Bronchial epithelial cell (primary cell): Measurements from ENCODE around the gene ACTN1. TPM values are rescaled to one million over a fixed set of nuclear protein-coding genes. Genes with fewer than 3 reads are reported as not detected.

ENCODE experiments used
- DNase-seq: peaks from one replicate; pipeline ENCODE4 v3.0.0-alpha.2; 2010; ENCODE audit warnings: low read depth
- FAIRE-seq: peaks from 2 replicates; lab custom pipeline; 2011; peaks lifted over from hg19 to GRCh38; lab: Jason Lieb, UNC
- H3K27me3 ChIP-seq: 2 replicates; pipeline ENCODE4 v1.5.1; 2011; ENCODE audit warnings: low read length; ENCODE audit not compliant: control insufficient read depth, insufficient read depth
- H3K36me3 ChIP-seq: 2 replicates; pipeline ENCODE4 v1.5.1; 2011; ENCODE audit warnings: low read length; ENCODE audit not compliant: control insufficient read depth, insufficient read depth
- H3K4me3 ChIP-seq: 2 replicates; pipeline ENCODE4 v1.5.1; 2011; ENCODE audit warnings: mild to moderate bottlenecking, low read depth, low read length, control low read depth
- total RNA-seq: library from RNA; depleted of rRNA; stranded (reverse); fragments of >200 nt; gene quantifications from 2 replicates; pipeline ENCODE4 v1.2.1, GENCODE V29; 2014
- TF ChIP-seq, protein P1 (sequence below): IDR thresholded peaks from 2 replicates; pipeline ENCODE4 v1.5.1; 2011; ENCODE audit warnings: mild to moderate bottlenecking, moderate library complexity, low read length, control low read depth, inconsistent platforms; ENCODE audit not compliant: insufficient read depth, severe bottlenecking

Gene ACTN1
- total RNA-seq, 1 donor from 2014 or later: 165 TPM

DNA sequence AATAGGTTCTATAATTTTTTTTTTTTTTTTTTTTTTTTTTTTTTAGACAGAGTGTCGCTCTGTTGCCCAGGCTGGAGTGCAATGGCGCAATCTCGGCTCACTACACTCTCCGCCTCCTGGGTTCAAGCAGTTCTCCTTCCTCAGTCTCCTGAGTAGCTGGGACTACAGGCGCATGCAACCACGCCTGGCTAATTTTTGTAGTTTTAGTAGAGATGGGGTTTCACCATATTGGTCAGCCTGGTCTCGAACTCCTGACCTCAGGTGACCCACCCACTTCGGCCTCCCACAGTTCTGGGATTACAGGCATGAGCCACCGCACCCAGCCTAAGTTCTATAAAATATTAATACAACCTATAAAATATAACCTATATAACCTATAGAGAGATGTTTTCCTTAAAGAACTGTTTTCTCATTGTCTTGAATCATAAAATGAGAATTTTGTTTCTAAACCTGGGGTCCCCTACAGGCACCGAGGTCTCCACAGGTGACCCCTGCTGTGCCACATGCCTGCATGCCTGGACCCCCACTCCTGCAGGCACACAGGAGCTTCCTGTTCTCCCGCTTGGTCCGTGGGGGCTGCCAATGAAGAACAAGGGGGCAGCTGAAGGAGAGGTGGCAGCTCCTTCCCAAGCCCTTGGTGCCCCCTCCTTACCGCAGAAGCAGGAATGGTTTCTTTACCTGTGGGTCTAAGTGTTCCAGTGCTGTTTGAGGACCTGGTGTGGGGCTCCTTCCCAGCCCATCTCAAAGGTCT, 115.3 kb downstream of the ACTN1 start:
- DNase-seq (no peak), FAIRE-seq (no peak)

DNA sequence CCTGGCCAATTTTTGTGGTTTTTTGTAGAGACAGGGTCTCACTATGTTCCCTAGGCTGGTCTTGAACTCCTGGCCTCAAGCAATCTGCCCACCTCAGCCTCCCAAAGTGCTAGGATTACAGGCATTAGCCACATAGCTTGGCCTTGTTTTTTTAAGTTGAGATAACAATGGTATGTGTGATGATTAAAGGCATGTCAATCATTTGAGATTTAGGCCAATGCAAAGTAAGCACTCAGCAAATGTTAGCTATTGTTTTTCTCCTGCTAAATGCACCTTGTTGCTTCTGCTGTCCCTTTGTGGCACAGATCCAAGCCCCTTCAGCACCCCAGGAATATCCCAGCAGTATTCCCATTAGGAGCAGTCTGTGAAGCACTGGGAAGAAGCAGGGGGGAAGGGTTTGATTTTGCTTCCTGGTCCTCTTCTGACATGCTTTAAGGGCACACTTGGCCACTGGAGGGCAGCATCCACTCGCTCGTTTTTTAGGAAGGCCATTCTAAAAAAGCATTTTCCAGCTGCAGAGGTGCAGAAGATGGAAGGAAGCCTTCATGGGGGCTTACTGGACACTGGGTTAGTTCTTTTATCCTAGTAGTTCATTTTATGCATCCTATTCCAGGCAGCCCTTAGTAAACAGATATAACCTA, 116.0 kb downstream of the ACTN1 start:
- no peaks in the 10 kb centered on the region for H3K27me3 ChIP-seq
- H3K4me3 ChIP-seq: no peak overlapping the region
- DNase-seq (peak; percentile 70), FAIRE-seq (peak; percentile 95)
- no peaks in the 10 kb centered on the region for H3K36me3 ChIP-seq
- TF ChIP-seq, protein P1, sequence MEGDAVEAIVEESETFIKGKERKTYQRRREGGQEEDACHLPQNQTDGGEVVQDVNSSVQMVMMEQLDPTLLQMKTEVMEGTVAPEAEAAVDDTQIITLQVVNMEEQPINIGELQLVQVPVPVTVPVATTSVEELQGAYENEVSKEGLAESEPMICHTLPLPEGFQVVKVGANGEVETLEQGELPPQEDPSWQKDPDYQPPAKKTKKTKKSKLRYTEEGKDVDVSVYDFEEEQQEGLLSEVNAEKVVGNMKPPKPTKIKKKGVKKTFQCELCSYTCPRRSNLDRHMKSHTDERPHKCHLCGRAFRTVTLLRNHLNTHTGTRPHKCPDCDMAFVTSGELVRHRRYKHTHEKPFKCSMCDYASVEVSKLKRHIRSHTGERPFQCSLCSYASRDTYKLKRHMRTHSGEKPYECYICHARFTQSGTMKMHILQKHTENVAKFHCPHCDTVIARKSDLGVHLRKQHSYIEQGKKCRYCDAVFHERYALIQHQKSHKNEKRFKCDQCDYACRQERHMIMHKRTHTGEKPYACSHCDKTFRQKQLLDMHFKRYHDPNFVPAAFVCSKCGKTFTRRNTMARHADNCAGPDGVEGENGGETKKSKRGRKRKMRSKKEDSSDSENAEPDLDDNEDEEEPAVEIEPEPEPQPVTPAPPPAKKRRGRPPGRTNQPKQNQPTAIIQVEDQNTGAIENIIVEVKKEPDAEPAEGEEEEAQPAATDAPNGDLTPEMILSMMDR: peak; percentile 81

More for the DNA sequence above, 115.3 kb downstream of the ACTN1 start:
- TF ChIP-seq, protein P1: no peak
- H3K36me3 ChIP-seq: no peaks in the 10 kb centered on the region
- no peak overlapping the region for H3K4me3 ChIP-seq
- no peaks in the 10 kb centered on the region for H3K27me3 ChIP-seq

DNA sequence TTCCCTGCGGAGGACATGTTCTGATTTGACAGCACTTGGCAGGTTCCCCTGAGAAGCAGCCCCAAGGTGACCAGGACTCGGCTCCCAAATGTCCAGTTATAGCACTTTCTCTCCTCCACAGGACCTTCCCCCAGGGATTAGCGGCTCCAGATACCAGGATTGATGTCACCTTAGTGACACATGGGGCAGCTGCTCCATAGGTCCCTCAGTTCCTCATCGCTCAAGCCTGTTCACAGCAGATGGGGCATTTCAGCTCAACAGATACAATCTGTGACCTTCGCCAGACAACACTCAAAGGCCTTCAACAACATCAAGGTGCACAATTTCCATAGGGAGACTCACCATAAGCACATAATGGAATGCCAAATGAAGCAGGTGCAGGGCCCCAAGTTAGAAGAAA, 118.3 kb downstream of the ACTN1 start:
- TF ChIP-seq, protein P1: no peak
- Histone ChIP-seq H3K4me3 (no peak overlapping the region), H3K27me3 (no peaks in the 10 kb centered on the region), H3K36me3 (no peaks in the 10 kb centered on the region)
- DNase-seq (no peak), FAIRE-seq (no peak)

DNA sequence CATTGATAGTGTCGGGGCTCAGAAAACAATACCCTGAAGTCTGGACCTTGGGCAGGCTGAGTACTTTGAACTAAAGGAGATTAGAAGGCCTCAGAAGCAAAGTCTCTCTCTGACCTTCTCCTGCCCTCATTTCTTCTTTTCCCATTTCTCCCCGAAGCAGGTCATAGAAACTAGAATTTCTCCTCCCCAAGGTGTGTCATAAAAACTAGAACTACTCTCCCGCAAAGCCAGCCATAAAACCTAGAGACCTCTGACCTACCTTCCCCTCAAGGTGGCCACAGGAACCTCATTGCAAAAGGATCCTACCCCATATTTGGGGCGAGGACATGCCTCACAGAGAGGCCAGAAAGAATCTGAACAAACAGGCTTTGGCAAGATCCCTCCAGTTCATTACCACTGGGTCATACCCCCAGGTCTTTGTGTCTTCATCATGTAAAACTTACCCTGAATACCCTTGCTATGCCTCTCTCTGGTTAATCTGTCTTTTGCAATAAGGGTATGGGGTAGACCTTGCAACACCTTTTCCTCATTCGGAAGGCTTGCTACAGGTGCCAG, 121.5 kb downstream of the ACTN1 start:
- H3K4me3 ChIP-seq: no peak overlapping the region
- FAIRE-seq (no peak), DNase-seq (no peak)
- TF ChIP-seq, protein P1: no peak
- no peaks in the 10 kb centered on the region for H3K36me3 ChIP-seq
- no peaks in the 10 kb centered on the region for H3K27me3 ChIP-seq

DNA sequence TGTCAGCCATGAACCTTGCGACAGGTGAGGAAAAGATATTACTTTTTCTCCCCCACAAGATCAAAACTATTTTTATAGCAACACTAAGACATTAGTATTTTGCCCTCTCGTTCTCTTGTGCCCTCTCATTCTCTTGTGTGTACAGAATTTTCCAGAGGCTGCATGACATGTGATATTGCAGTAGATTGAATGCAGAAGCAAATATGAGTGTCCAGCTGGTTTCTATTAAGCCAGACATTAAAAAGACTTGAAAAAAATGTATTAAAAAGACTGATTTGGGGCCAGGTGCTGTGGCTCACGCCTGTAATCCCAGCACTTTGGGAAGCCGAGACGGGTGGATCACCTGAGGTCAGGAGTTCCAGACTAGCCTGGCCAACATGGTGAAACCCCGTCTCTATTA, 122.5 kb downstream of the ACTN1 start:
- FAIRE-seq (no peak), DNase-seq (no peak)
- H3K36me3 ChIP-seq: no peaks in the 10 kb centered on the region
- TF ChIP-seq, protein P1: no peak
- no peaks in the 10 kb centered on the region for H3K27me3 ChIP-seq
- H3K4me3 ChIP-seq: no peak overlapping the region
